HG03045 (cell line): ENCODE measurements around the gene TMEM131L.
"Not testable (repeated sequence)": the region's sequence is repeated elsewhere in the genome, so short reads cannot be mapped to it uniquely, and the experiment has no call there.

Experiments used
- ATAC-seq: cut with Tn5 transposase; IDR thresholded peaks from one replicate; pipeline ENCODE4 v1.9.1; 2021; ENCODE audit warnings: mild to moderate bottlenecking, moderate library complexity; ENCODE audit not compliant: unreplicated experiment

The TMEM131L gene

GRCh38 chr4:153539422-153539821 lies 73.3 kb downstream of the TMEM131L start:
- no peak for ATAC-seq

DNA sequence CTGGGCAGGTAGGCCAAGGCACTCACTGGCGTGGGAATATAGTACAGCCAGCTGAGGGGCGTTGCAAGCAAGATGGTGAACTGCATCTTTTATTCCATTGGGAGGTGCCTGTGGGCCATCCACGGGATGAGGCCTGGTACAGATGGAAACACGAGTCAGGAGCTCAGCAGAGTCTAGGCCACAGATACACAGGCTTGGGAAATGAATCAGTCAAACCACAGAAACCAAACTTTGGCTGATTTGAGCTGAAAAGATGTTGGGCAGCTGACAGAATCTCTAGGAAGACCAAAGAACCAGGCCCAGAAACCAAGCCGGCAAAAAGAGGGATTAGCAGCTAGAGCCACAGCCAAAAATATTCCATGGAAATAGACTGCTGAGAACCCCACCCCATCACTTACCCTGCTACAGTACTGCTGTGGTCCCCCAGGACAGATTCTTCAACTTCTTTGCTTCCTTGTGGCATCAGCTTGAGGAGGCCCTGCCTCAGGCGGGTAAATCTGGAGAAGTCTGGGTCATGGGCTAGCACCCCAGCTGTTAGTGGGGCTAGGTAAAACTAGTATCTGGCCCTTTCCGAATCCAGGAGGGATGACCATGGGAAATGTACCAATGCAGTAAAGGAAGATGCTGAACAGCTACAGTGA lies 75.4 kb downstream of the TMEM131L start:
- ATAC-seq: no peak

DNA sequence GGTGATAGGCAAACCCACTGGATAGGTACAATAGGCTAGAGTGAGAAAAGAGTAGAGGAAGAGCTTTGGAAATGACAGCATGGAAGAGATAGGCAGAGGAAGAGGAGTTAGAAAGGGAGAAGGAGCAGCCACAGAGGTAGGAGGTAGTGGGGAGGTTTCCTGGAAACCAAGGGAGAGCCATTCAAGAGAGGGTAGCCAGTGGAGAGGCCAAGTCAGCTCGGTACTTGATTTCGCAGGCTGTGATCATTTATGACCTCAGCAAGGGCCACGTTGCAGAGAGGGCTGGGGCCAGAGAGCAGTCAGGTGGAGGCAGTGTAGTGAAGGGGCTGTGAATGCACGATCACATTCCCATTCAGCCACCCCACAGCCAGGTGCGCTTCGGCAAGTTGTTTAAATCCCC lies 76.0 kb downstream of the TMEM131L start:
- ATAC-seq: no peak

DNA sequence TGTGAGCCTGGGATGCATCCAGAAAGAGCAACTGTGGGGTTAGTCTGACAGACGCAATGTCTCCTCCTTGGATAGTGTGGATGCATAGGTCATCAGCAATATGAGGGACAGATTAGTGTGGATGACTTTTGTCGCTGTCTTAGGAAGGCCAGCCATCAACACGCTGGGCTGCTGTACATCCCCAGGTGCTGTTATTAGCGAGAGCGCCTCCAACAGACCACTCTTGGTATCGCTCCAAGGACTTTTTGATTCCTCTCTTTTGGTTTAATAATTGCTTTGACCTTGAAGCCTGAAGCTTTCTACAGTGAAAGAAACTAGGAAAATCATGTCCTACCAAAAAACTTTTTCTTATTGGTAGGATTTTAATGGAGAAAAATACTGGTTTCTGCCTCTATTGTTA lies 76.7 kb downstream of the TMEM131L start:
- ATAC-seq: no peak

DNA sequence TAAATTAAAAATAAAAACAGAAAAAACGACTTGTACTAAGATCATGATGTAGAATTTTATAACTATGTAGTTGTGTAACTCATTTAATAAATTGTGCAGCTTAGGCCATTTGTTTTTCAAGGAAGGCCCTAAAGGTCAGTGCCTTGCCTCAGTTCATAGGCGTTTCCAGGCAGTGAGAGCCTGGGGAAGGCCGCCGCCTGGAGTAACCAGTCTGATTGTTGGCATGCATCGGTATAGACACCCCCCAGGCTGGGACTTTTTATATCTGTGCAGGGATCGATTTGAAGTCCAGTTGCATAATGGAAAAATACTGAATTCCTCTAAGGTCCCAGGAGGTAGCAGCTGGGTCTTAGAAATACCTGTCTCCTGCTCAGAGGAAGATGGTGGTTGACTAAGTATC lies 77.2 kb downstream of the TMEM131L start:
- no peak for ATAC-seq

GRCh38 chr4:153545822-153546221 lies 79.7 kb downstream of the TMEM131L start:
- no peak for ATAC-seq

- ATAC-seq: no peak
These were observed 80.1 kb downstream of the TMEM131L start for GRCh38 chr4:153546280-153546679.

DNA sequence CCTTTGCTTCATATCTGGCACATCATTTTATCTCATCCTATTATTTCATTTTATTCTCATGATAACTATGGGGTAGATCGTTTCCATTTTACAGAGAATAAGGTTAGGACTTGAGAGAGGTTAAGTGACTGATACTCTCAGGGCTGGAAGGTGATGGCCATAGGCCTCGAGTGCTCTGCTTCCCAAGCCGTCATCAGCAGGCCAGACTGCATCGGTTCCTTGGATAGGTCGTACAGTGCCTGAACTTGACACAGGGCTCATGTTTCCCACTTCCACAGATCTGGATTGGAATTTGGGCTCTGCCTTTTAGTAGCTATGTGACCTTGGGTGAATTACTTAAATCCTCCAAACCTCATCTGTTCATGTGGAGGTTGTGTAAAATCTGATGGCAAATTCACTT lies 81.4 kb downstream of the TMEM131L start:
- no peak for ATAC-seq

GRCh38 chr4:153548907-153549306 lies 82.7 kb downstream of the TMEM131L start:
- not testable (repeated sequence) for ATAC-seq

GRCh38 chr4:153549405-153549804 lies 83.2 kb downstream of the TMEM131L start:
- peak; percentile 53 for ATAC-seq

GRCh38 chr4:153553155-153553818 lies 87.1 kb downstream of the TMEM131L start:
- no peak for ATAC-seq

DNA sequence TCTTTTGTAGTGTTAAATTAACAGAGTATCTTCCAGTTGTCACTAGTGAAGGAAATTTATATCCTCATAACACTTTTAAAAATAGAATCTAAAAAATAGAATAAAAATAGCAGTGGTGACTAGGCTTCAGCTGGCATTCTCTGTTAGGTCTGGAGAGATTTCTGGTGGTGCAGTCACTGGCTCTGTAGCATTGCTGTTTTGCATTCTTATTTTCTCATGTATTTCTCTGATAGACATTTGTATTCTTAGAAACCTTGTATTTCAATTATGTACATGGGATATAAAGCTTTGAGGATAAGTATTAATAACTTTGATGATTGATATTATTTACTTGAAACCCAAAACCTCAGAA lies 87.6 kb downstream of the TMEM131L start:
- no peak for ATAC-seq

DNA sequence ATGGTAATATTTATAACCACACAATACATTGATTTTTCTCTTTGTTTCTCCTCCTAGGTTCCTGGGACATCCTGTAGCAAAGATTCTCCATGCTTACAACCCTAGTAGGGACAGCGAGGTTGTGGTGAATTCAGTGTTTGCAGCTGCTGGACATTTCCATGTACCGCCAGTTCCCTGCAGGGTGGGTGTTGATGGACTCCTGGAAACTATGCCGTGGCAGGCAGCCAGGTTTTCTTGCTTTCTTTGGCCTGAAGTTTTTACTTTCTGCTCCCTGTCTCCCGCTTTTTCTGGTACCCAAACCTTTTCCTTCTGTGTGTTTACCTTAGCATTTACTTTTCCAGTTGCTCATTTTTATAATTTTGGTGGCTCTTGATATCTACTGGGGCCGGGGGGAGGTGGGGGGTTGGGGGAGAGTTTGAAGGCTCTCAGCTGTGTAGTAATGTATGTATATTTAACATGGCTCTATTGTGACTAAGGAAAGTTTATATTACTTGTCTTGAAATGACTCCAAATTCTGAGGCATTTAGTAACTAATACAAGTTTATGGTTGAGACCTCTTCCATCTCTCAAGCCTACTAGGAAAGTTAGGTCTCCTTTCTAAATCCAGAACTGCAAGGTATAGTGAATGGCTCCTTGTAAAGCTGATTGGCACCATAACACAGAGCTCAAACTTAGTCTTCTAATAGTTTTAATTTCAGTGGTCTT lies 89.7 kb downstream of the TMEM131L start:
- ATAC-seq: no peak

- ATAC-seq: no peak
These were observed 90.3 kb downstream of the TMEM131L start for GRCh38 chr4:153556435-153556815.

DNA sequence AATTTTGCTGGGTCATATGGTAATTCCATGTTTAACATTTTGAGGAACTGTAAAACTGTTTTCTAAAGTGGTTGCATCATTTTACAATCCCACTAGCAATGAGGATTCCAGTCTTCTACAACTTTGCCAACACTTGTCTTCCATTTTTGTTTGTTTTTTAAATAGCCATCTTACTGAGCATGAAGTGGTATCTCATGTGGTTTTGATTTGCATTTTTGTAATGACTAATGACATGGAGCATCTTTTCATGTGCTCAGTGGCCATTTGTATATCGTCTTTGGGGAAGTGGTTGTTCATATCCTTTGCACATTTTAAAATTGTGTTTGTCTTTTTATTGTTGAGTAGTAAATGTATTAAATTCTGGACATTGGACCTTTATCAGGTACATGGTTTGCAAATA lies 94.7 kb downstream of the TMEM131L start:
- no peak for ATAC-seq

DNA sequence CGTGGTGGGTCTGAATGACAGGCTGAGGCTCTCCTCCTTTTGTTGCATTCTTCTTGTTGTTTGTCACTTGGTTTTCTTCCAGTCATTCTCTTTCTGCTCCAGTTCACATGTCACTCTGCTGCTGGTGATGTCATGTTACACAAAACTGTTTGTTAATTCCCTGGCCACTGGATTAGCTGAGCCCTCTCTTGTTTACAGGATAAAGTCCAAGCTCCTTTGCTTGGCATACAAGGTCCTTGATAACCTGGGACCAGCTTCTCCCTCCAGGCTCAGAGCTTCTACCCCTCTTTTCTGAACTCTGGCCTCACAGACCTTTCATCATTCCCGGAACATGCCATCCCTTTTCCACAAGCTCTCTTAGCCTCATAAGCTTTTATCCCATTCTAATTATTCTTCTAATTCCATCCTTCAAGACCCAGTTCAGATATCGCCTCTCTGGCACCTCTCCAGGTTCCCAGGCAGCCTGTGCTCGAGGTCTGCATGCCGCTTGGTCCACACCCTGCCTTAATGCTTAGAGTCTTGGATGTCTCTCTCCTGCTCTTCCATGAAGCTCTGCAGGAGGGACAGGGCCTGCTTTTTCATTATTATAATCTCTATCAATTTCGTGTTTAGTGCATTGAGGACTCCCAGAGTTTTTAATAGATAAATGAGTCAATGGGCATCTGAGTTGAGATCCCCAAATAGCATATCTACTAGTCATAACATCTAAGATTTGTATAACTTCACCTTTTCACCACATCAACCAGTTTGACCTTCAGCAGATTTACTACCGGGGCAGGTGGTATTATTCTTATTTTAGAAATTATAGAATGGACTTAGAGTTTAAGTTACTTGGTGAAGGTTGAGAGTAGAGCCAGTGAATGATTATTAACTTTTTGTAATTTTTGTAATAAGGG lies 98.7 kb downstream of the TMEM131L start:
- ATAC-seq: no peak

GRCh38 chr4:153566631-153567150 lies 100.5 kb downstream of the TMEM131L start:
- no peak for ATAC-seq

- not testable (repeated sequence) for ATAC-seq
These were observed 101.5 kb downstream of the TMEM131L start for GRCh38 chr4:153567660-153568059.

- peak; percentile 51 for ATAC-seq
These were observed 104.2 kb downstream of the TMEM131L start for GRCh38 chr4:153570228-153570973.

GRCh38 chr4:153571006-153571545 lies 104.9 kb downstream of the TMEM131L start:
- ATAC-seq: no peak
